Cardiac muscle cell (in vitro differentiated cells and primary cell): ENCODE results near the gene MPC1L. TPM values are rescaled to one million over a fixed set of nuclear protein-coding genes. Genes with fewer than 3 reads are reported as not detected.

Experiments used
- DNase-seq, 2 donors: peaks; one replicate each; pipeline versions ENCODE4 v3.0.0 to v3.0.0-alpha.2; 2010 to 2017; ENCODE audit warnings: low read depth in 1 of 2, low spot score in 1 of 2
- H3K27ac ChIP-seq: fragments of 200-600 bp; sonication (generic); 2 replicates; pipeline ENCODE4 v1.5.1; 2016
- H3K27me3 ChIP-seq: fragments of 200-600 bp; sonication (generic); 2 replicates; pipeline ENCODE4 v1.6.0; 2016; ENCODE audit warnings: control low read depth
- H3K36me3 ChIP-seq: fragments of 200-600 bp; sonication (generic); 2 replicates; pipeline ENCODE4 v1.5.1; 2016; ENCODE audit warnings: control low read depth
- H3K4me1 ChIP-seq: fragments of 200-600 bp; sonication (generic); 2 replicates; pipeline ENCODE4 v1.8.1; 2017; ENCODE audit warnings: low read depth, mild to moderate bottlenecking, mixed run types
- H3K4me3 ChIP-seq: fragments of 200-600 bp; sonication (generic); 2 replicates; pipeline ENCODE4 v1.5.1; 2016; ENCODE audit warnings: mild to moderate bottlenecking
- H3K9me3 ChIP-seq: fragments of 200-600 bp; sonication (generic); 2 replicates; pipeline ENCODE4 v1.5.1; 2017; ENCODE audit warnings: low read depth, mild to moderate bottlenecking, control low read depth
- CTCF ChIP-seq: IDR thresholded peaks from 2 replicates; pipeline ENCODE4 v1.5.1; 2012; ENCODE audit warnings: low read depth, mild to moderate bottlenecking, low read length
- polyA plus RNA-seq: library from polyadenylated mRNA; unstranded; fragments of >200 nt; fragmentation: Nextera tagmentation; extraction: Ambion mirVana; gene quantifications from 2 replicates; pipeline ENCODE4 v1.2.1, GENCODE V29; 2016
- total RNA-seq: library from RNA; depleted of rRNA; stranded (reverse); fragments of >200 nt; gene quantifications from 2 replicates; pipeline ENCODE4 v1.2.3, GENCODE V29; 2016

MPC1L gene
- total and polyA plus RNA-seq, 2 experiments from 2014 or later, result not detected

GRCh38 chrX:40637687-40638086 is 14.5 kb downstream of the MPC1L start:
- Histone ChIP-seq H3K9me3 (no peaks in the 10 kb centered on the region), H3K27me3 (no peaks in the 10 kb centered on the region), H3K27ac (no peak overlapping the region), H3K4me3 (no peak overlapping the region), H3K36me3 (peaks cover 7% of the 10 kb centered on the region), H3K4me1 (no peaks in the 10 kb centered on the region)
- DNase-seq, result no peak
- no peak for TF ChIP-seq CTCF

DNA sequence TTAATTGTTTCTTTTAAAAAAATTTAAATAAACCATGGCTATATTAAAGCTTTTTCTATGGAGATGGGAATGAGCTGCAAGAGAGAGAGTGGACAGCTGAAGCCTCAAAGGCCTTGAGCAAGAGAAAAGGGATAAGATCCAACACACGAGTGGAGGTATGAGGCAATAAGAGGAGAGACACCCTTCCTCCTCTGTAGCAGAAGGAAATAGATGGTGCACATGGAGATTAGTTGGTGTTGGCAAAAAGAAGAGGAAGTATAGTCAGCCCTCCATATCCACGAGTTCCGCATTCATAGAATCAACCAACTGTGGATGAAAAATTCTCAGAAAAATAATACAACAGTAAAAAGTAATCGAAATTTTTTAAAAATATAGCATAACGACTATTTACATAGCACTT is 20.9 kb downstream of the MPC1L start:
- Histone ChIP-seq H3K27me3 (no peaks in the 10 kb centered on the region), H3K4me1 (no peaks in the 10 kb centered on the region), H3K27ac (no peak overlapping the region), H3K9me3 (no peaks in the 10 kb centered on the region), H3K4me3 (no peak overlapping the region), H3K36me3 (no peaks in the 10 kb centered on the region)
- TF ChIP-seq CTCF, result no peak
- peak in 1 of 2 donors; percentile 78 for DNase-seq

DNA sequence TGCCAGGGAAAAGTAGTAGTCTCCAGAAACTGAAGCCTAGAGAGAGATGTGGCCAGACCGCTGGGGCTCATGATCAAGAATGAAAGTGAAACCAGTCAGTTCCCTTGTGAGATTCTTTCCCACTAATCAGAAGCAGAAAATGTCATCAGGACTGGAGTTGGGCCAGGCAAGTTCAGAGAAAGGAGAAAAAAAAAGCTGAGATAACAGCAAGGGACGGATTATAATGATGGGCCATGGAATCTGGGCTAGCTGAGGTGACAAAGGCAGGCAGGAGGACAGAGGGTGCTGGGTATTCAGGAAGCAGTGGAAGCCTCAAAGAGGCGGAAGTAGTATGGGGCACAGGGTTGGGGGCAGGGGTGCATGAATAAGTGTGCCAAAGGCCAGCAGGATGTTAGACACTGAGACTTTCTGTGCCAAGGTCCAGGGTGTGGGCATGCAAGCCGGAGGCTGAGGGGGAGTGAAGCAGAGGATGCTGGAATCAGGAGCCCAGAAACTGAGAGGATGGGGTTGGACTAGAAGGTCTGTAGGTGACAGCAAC is 21.7 kb downstream of the MPC1L start:
- Histone ChIP-seq H3K36me3 (no peaks in the 10 kb centered on the region), H3K4me1 (no peaks in the 10 kb centered on the region), H3K4me3 (no peak overlapping the region), H3K9me3 (no peaks in the 10 kb centered on the region), H3K27me3 (no peaks in the 10 kb centered on the region), H3K27ac (no peak overlapping the region)
- peak in 1 of 2 donors; percentile 73 for DNase-seq
- no peak for TF ChIP-seq CTCF

- no peak for TF ChIP-seq CTCF
- no peaks in the 10 kb centered on the region for H3K36me3 ChIP-seq
- no peaks in the 10 kb centered on the region for H3K27me3 ChIP-seq
- H3K27ac ChIP-seq, result peak overlapping the region; percentile 25
- DNase-seq, result peak; percentile 13 to 20
- H3K4me1 ChIP-seq, result no peaks in the 10 kb centered on the region
- H3K4me3 ChIP-seq, result peak overlapping the region; percentile 50
- H3K9me3 ChIP-seq, result no peaks in the 10 kb centered on the region
Measured at GRCh38 chrX:40646489-40647306, 23.5 kb downstream of the MPC1L start.

DNA sequence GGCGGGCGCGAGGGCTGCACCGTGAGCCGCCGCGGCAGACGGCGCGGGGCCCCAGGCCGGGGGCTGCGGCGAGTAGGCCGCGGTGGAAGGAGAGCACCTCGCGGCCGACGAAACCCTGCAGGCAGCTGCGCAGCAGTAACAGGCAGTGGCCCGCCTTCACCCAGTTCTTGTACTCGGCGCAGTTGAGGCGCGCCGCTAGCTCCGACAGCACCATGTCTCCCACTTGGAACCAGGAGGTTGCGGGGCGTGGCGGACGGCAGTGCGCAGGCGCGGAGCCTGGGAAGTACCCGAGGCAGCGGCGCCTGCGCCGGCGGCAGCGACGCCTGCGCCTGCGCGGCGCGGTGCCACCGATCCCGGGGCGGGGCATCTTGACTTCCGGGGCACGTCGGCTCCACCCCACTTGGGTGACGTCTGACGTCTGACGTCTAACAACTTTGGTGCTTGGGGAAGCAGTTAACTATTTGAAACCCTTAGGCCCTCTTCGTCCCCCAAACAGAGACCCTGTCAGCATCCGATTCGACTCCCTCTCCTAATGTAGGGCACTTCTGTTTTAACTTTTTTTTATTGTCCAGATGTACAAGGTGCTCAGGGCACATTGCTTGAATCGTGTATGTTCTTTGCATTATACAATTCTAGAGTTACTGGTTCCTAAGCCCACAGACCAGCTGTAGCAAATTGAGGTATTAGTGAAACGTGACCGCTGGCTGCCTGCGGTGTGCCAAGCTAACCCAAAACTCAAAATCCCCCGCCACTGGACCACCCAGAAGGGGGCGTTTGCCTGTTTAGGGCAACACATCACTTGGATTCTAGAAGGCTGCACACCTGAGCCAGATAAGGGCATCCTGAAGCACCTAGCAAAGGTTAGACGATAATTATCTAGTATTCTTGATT is 24.3 kb downstream of the MPC1L start, which contains the start of gene CXorf38:
CXorf38 (minus strand) TSS at position 255 of the 891 bp plus-strand sequence; CDS start at position 214, 41 bp downstream.
- Histone ChIP-seq H3K36me3 (no peaks in the 10 kb centered on the region), H3K9me3 (no peaks in the 10 kb centered on the region), H3K4me1 (no peaks in the 10 kb centered on the region), H3K27me3 (no peaks in the 10 kb centered on the region), H3K27ac (peak within 1 kb of the TSS; percentile 83), H3K4me3 (peak within 1 kb of the TSS; percentile 50)
- DNase-seq, result peak; percentile 90 to 91
- TF ChIP-seq CTCF, result no peak
